Peyer's patch (tissue), 4 donors: ENCODE results near the gene FILIP1L. TPM values are rescaled to one million over a fixed set of nuclear protein-coding genes. Genes with fewer than 3 reads are reported as not detected.
A peak's percentile ranks its signal among the peaks of the same experiment; 100 is the strongest.

Experiments used
- DNase-seq, 3 donors: peaks; one replicate each; pipeline ENCODE4 v3.0.0-alpha.2; 2017 to 2019
- H3K27ac ChIP-seq, 4 donors: fragments of 200-600 bp; sonication (generic); one replicate each; pipeline ENCODE4 v1.5.1; 2016 to 2019
- H3K27me3 ChIP-seq, 2 donors: fragments of 200-600 bp; sonication (generic); one replicate each; pipeline ENCODE4 v1.5.1; 2019
- H3K36me3 ChIP-seq, 3 donors: fragments of 200-600 bp; sonication (generic); one replicate each; pipeline ENCODE4 v1.5.1; 2016 to 2019
- H3K4me1 ChIP-seq, 4 donors: fragments of 200-600 bp; sonication (generic); one replicate each; pipeline ENCODE4 v1.5.1; 2016 to 2019
- H3K4me3 ChIP-seq, 4 donors: fragments of 200-600 bp; sonication (generic); 1 replicate in 3 of 4; 2 replicates in 1 of 4; pipeline ENCODE4 v1.5.1; 2016 to 2019; ENCODE audit warnings: mild to moderate bottlenecking in 1 of 4
- H3K9me3 ChIP-seq, 4 donors: fragments of 200-600 bp; sonication (generic); one replicate each; pipeline ENCODE4 v1.5.1; 2016 to 2019; ENCODE audit warnings: mild to moderate bottlenecking in 1 of 4
- CTCF ChIP-seq, 6 experiments: fragments of 450-650 bp in 4 of 6; fragments of 200-600 bp in 2 of 6; sonication (generic) in 1 of 6; IDR thresholded peaks; one replicate each; pipeline ENCODE4 v1.5.1; 2017 to 2019; ENCODE audit warnings: antibody characterized with exemption in 6 of 6, mild to moderate bottlenecking in 3 of 6, moderate library complexity in 1 of 6
- POLR2A ChIP-seq, 2 donors: fragments of 450-650 bp; IDR thresholded peaks; one replicate each; pipeline ENCODE4 v1.5.1; 2017; ENCODE audit warnings: antibody characterized with exemption in 2 of 2, mild to moderate bottlenecking in 2 of 2, moderate library complexity in 2 of 2
- total RNA-seq, 4 donors: library from RNA; depleted of rRNA; stranded (reverse); fragments of >200 nt; gene quantifications; one replicate each; pipeline ENCODE4 v1.1.0, GENCODE V29; 2016

Gene FILIP1L
- total RNA-seq, 4 donors from 2014 or later = 5.3 to 69.3 (median 13.1) TPM

GRCh38 chr3:99868311-99868646 lies 246.0 kb downstream of the FILIP1L start:
- peaks cover 0 to 37% (median 0%) of the 10 kb centered on the region in 4 donors for H3K4me1 ChIP-seq
- H3K36me3 ChIP-seq = no peaks in the 10 kb centered on the region
- TF ChIP-seq POLR2A (IDR thresholded peaks at IDR 0.05) (no peak), CTCF (IDR thresholded peaks at IDR 0.05) (no peak)
- peak overlapping the region in 3 of 4 donors; percentile 18 to 94 (median 40) for H3K27ac ChIP-seq
- no peak for DNase-seq
- no peaks in the 10 kb centered on the region for H3K9me3 ChIP-seq
- no peak overlapping the region for H3K4me3 ChIP-seq
- H3K27me3 ChIP-seq = no peaks in the 10 kb centered on the region

DNA sequence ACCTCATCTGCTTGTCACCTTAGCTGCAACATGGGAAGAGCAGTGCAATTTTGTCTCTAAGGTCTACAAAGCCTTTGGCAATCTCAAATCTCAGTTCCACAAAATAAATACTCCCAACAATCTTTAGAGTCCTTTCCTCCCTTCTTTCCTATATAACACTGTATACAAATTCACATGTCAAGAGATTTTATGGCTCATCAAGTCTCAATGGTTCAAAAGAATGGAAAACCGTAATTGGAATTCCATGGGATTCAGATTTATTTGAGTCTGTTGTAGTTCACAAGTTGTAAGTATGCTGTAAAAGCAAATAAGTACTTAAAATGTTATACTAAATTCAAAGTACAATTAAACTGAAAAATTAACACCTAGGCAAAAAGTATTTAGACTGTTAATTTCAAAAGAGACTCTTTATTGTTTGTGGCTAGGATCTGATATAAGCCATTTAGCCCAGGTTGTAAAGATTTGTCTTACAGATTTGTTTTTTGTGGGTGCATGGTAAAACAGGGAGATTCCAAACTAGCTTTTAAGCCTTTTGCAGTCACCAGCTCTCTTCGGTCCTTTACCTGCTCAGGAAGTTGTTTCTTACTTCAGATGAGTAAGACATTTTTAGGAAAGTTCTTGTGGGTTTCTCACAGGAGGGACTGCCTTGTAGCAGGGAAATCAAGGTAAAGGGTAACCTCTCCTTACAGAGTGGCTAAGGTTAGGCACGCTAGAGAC lies 246.5 kb downstream of the FILIP1L start:
- Histone ChIP-seq H3K4me1 (peaks cover 0 to 34% (median 0%) of the 10 kb centered on the region in 4 donors), H3K27ac (peak overlapping the region in 3 of 4 donors; percentile 18 to 94 (median 40)), H3K4me3 (no peak overlapping the region), H3K9me3 (no peaks in the 10 kb centered on the region), H3K36me3 (peaks cover 0 to 5% (median 0%) of the 10 kb centered on the region in 3 donors), H3K27me3 (no peaks in the 10 kb centered on the region)
- no peak for DNase-seq
- TF ChIP-seq POLR2A (IDR thresholded peaks at IDR 0.05) (no peak), CTCF (IDR thresholded peaks at IDR 0.05) (no peak)

GRCh38 chr3:99866261-99866761 lies 248.0 kb downstream of the FILIP1L start:
- DNase-seq = no peak

DNA sequence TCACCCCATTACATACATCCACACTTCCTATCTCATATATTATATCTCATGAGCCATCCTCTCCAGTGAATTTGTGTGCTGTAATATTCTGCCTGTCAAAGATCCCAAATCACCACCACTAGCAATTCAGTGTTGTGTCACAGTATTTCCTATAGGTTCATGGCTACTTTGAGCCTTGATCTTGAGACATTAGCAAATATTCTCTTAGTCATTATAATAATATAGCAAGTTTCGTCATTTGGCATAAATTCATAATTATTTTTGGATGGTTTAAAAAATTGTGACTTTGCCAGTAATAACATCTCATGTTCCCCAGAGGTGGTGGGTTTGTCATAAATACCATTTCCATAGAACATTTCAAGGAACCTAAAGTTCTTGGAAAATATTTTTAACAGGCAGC lies 249.0 kb downstream of the FILIP1L start:
- TF ChIP-seq POLR2A (IDR thresholded peaks at IDR 0.05) = no peak
- no peak for TF ChIP-seq CTCF (IDR thresholded peaks at IDR 0.05)
- Histone ChIP-seq H3K4me3 (no peak overlapping the region), H3K4me1 (peaks cover 0 to 12% (median 0%) of the 10 kb centered on the region in 4 donors), H3K9me3 (no peaks in the 10 kb centered on the region), H3K36me3 (peaks cover 0 to 8% (median 0%) of the 10 kb centered on the region in 3 donors), H3K27me3 (no peaks in the 10 kb centered on the region), H3K27ac (peak overlapping the region in 1 of 4 donors; percentile 36)
- no peak for DNase-seq

More at GRCh38 chr3:99866261-99866761, 248.0 kb downstream of the FILIP1L start:
- H3K36me3 ChIP-seq = peaks cover 0 to 8% (median 0%) of the 10 kb centered on the region in 3 donors
- H3K4me1 ChIP-seq = peaks cover 0 to 22% (median 0%) of the 10 kb centered on the region in 4 donors
- H3K9me3 ChIP-seq = no peaks in the 10 kb centered on the region
- H3K27me3 ChIP-seq = no peaks in the 10 kb centered on the region
- TF ChIP-seq CTCF (IDR thresholded peaks at IDR 0.05) = no peak
- TF ChIP-seq POLR2A (IDR thresholded peaks at IDR 0.05) = no peak
- no peak overlapping the region for H3K4me3 ChIP-seq
- H3K27ac ChIP-seq = peak overlapping the region in 1 of 4 donors; percentile 36

GRCh38 chr3:99864289-99864688 lies 250.0 kb downstream of the FILIP1L start:
- TF ChIP-seq CTCF (IDR thresholded peaks at IDR 0.05) = no peak
- no peak for TF ChIP-seq POLR2A (IDR thresholded peaks at IDR 0.05)
- H3K4me1 ChIP-seq = peaks cover 0 to 5% (median 0%) of the 10 kb centered on the region in 4 donors
- no peak for DNase-seq
- no peaks in the 10 kb centered on the region for H3K9me3 ChIP-seq
- no peak overlapping the region for H3K4me3 ChIP-seq
- peak overlapping the region in 1 of 4 donors; percentile 36 for H3K27ac ChIP-seq
- H3K36me3 ChIP-seq = peaks cover 0 to 8% (median 0%) of the 10 kb centered on the region in 3 donors
- H3K27me3 ChIP-seq = no peaks in the 10 kb centered on the region
